ENCODE measurements around the gene BLMH.

Gene BLMH

GRCh38 chr17:30291543-30292285, at the start of gene BLMH:
Gene BLMH (minus strand): TSS chr17:30291944. CDS start chr17:30291819, 125 bp downstream.
- no peak for TF ChIP-seq CTCF (IDR thresholded peaks at IDR 0.05; ENCODE audit: borderline replicate concordance, control extremely low read depth, extremely low read depth, insufficient read depth, missing control alignments)
- peak; percentile 96 for DNase-seq (ENCODE audit: low spot score)
- in situ Hi-C loops (cut with MboI; ENCODE audit: low sequenced_read_pairs, unreplicated experiment), result no loop called here

GRCh38 chr17:30340801-30341356, 49.1 kb upstream of the BLMH start:
- in situ Hi-C loops (cut with MboI; ENCODE audit: low sequenced_read_pairs, unreplicated experiment), result loop anchor here (10.0 kb wide), 1 partner anchor 374 kb away; no protein-coding TSS in a partner anchor
- TF ChIP-seq CTCF (IDR thresholded peaks at IDR 0.05; ENCODE audit: borderline replicate concordance, control extremely low read depth, extremely low read depth, insufficient read depth, missing control alignments), result no peak
- no peak for DNase-seq (ENCODE audit: low spot score)

GRCh38 chr17:30339086-30339485, 47.3 kb upstream of the BLMH start:
- in situ Hi-C loops (cut with MboI; ENCODE audit: low sequenced_read_pairs, unreplicated experiment), result loop anchor here (5.0 kb wide), 1 partner anchor 237 kb away; no protein-coding TSS in a partner anchor
- no peak for DNase-seq (ENCODE audit: low spot score)
- no peak for TF ChIP-seq CTCF (IDR thresholded peaks at IDR 0.05; ENCODE audit: borderline replicate concordance, control extremely low read depth, extremely low read depth, insufficient read depth, missing control alignments)

- no peak for DNase-seq (ENCODE audit: low spot score)
- in situ Hi-C loops (cut with MboI; ENCODE audit: low sequenced_read_pairs, unreplicated experiment), result loop anchor here (5.0 kb wide), 1 partner anchor 235 kb away; no protein-coding TSS in a partner anchor
- no peak for TF ChIP-seq CTCF (IDR thresholded peaks at IDR 0.05; ENCODE audit: borderline replicate concordance, control extremely low read depth, extremely low read depth, insufficient read depth, missing control alignments)
Observed at GRCh38 chr17:30337393-30337999, 45.8 kb upstream of the BLMH start.

GRCh38 chr17:30336369-30337171, 44.8 kb upstream of the BLMH start:
- in situ Hi-C loops (cut with MboI; ENCODE audit: low sequenced_read_pairs, unreplicated experiment), result loop anchor here (5.0 kb wide), 1 partner anchor 234 kb away; no protein-coding TSS in a partner anchor
- peak; percentile 59 for TF ChIP-seq CTCF (IDR thresholded peaks at IDR 0.05; ENCODE audit: borderline replicate concordance, control extremely low read depth, extremely low read depth, insufficient read depth, missing control alignments)
- peak; percentile 41 for DNase-seq (ENCODE audit: low spot score)

- no peak for TF ChIP-seq CTCF (IDR thresholded peaks at IDR 0.05; ENCODE audit: borderline replicate concordance, control extremely low read depth, extremely low read depth, insufficient read depth, missing control alignments)
- DNase-seq (ENCODE audit: low spot score), result no peak
- in situ Hi-C loops (cut with MboI; ENCODE audit: low sequenced_read_pairs, unreplicated experiment), result no loop called here
Observed at GRCh38 chr17:30334421-30334820, 42.7 kb upstream of the BLMH start.
